Inflammatory macrophage (primary cell): ENCODE measurements around the gene CABLES2.

Experiments used
- DNase-seq, 2 donors: peaks; one replicate each; pipeline ENCODE4 v3.0.0-alpha.2; 2020 to 2022

The CABLES2 gene

GRCh38 chr20:62370115-62370806, 36.8 kb downstream of the CABLES2 start:
- DNase-seq = peak; percentile 13 to 61

GRCh38 chr20:62369815-62370114, 37.3 kb downstream of the CABLES2 start:
- DNase-seq = no peak

- DNase-seq = peak in 1 of 2 donors; percentile 8
These were observed 37.9 kb downstream of the CABLES2 start for GRCh38 chr20:62368976-62369814.

GRCh38 chr20:62368392-62368975, 38.6 kb downstream of the CABLES2 start:
- no peak for DNase-seq

GRCh38 chr20:62367633-62368391, 39.3 kb downstream of the CABLES2 start:
- no peak for DNase-seq

GRCh38 chr20:62367136-62367632, 39.9 kb downstream of the CABLES2 start, which contains the start of gene LAMA5:
TSS of gene LAMA5 (minus strand) at chr20:62367312. CDS start at chr20:62367245, 67 bp downstream.
- peak; percentile 7 to 44 for DNase-seq

GRCh38 chr20:62366370-62367135, 40.5 kb downstream of the CABLES2 start:
- DNase-seq = no peak

- DNase-seq = no peak
These were observed 41.2 kb downstream of the CABLES2 start for GRCh38 chr20:62365814-62366369.

GRCh38 chr20:62364911-62365736, 42.0 kb downstream of the CABLES2 start:
- no peak for DNase-seq

- no peak for DNase-seq
These were observed 42.9 kb downstream of the CABLES2 start for GRCh38 chr20:62363920-62364851.

GRCh38 chr20:62362991-62363919, 43.8 kb downstream of the CABLES2 start:
- no peak for DNase-seq

GRCh38 chr20:62362590-62362940, 44.5 kb downstream of the CABLES2 start:
- no peak for DNase-seq

GRCh38 chr20:62361799-62362589, 45.1 kb downstream of the CABLES2 start:
- DNase-seq = no peak

- DNase-seq = no peak
These were observed 46.0 kb downstream of the CABLES2 start for GRCh38 chr20:62360854-62361798.

- no peak for DNase-seq
These were observed 47.5 kb downstream of the CABLES2 start for GRCh38 chr20:62359491-62360121.

GRCh38 chr20:62359043-62359490, 48.0 kb downstream of the CABLES2 start:
- DNase-seq = no peak
